IPS DF 6.9 (cell line): ENCODE data around the gene ZBTB47.

Source experiments
- DNase-seq: peaks from one replicate; pipeline ENCODE4 v3.0.0-alpha.2; 2013; ENCODE audit warnings: low read depth, low spot score
- H3K27ac ChIP-seq: one replicate; pipeline ENCODE4 v1.5.1; 2013; ENCODE audit warnings: low read length, control low read depth
- H3K27me3 ChIP-seq: 2 replicates; pipeline ENCODE4 v1.6.1; 2013; ENCODE audit warnings: mild to moderate bottlenecking, low read length; ENCODE audit not compliant: control insufficient read depth, insufficient read depth
- H3K36me3 ChIP-seq: 2 replicates; pipeline ENCODE4 v1.6.1; 2013; ENCODE audit warnings: low read length; ENCODE audit not compliant: control insufficient read depth, insufficient read depth
- H3K4me1 ChIP-seq: 2 replicates; pipeline ENCODE4 v1.6.1; 2013; ENCODE audit warnings: low read length; ENCODE audit not compliant: control insufficient read depth, insufficient read depth
- H3K4me3 ChIP-seq: 2 replicates; pipeline ENCODE4 v1.5.1; 2013; ENCODE audit warnings: mild to moderate bottlenecking, low read length
- H3K9me3 ChIP-seq: 2 replicates; pipeline ENCODE4 v1.6.1; 2013; ENCODE audit warnings: low read length, inconsistent platforms; ENCODE audit not compliant: control insufficient read depth, insufficient read depth
- WGBS: extraction: QIAGEN DNeasy Blood & Tissue Kit; methylation state at CpG from one replicate; pipeline ENCODE4 v1.1.7; 2013; ENCODE audit warnings: mixed read lengths, missing lambda C conversion rate; ENCODE audit not compliant: insufficient read length, insufficient coverage; 5-methylcytosine and 5-hydroxymethylcytosine counted together

ZBTB47 gene

DNA sequence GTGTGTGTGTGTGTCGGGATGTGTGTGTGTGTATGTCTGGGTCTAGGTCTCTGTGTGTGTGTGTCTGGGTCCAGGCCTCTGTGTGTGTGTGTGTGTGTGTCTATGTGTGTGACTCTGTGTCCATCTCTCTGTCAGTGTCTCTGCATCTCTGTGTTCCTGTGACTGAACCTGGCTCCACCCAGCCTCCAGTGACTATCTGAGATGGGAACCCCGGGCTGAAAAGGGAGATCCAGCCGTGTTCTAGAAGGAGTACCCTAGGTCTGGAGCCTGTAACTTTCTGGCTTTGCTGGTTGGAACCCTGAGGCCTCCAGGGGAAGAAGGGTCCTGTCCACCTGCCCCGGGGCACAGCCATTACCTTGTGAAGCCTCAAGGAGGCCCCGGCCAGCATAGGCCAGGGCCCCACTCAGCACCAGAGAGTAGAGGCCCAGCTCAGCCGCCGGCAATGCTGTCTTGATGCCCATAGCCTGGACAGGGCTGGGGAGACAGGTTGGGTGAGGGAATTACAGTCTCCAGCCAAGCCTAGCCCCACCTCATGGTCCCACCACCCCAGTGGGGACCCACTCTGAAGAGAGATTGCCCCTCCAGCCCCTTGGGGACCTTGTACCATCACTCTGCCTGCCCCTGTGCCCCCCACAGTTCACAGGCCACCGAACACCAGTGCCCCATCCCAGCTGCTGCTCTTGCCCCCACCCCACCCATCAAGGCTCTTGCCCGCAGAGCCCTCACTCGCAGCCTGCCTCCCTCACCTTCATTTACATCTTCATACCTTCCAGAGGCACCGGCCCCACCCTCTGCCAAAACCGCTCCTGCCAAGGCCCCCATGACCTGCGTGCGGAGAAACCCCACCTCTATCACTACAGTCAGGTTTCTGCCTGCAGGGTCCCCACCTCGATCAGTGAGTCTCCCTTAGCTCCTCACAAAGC, 47.1 kb downstream of the ZBTB47 start:
- no peaks in the 10 kb centered on the region for H3K27me3 ChIP-seq
- H3K4me3 ChIP-seq = no peak overlapping the region
- no CpG with 5 or more reads among the region's 15 CpGs for WGBS
- no peak overlapping the region for H3K27ac ChIP-seq
- no peaks in the 10 kb centered on the region for H3K36me3 ChIP-seq
- peaks cover 5% of the 10 kb centered on the region for H3K4me1 ChIP-seq
- DNase-seq = no peak
- no peaks in the 10 kb centered on the region for H3K9me3 ChIP-seq

DNA sequence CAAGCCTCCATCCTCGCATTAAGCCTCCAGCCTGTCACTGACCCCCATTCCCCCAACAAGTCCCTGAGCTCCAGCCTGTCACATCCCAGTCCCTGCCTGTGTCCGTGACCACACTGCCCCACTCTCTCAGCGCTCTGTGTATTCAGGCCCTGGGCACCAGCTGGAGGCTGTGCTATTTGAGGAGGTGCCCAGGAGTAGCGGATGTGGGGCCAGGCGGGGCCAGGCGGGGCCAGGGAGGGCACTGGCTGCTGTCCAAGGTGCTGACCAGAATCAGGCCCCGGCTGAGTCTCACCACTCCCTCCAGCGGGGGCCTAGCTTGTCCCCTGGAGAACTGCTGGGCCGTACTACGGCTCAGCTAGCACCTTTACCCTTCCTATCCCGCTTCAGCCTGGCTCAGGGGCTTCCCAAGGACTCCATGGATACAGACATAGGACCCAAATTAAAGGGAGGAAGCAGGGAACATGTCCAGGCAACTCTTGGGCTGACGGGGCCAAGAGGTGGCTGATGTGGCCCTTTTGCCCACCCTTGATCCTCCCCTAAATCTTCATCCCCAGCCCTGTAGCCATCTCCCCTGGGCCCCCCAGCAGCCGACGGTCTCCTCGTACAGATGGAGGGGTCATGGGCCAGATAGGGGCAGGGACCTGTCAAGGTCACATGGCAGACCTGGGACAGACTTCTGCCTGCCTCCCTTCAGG, 48.0 kb downstream of the ZBTB47 start:
- no CpG with 5 or more reads among the region's 15 CpGs for WGBS
- no peak overlapping the region for H3K4me3 ChIP-seq
- H3K27ac ChIP-seq = no peak overlapping the region
- H3K36me3 ChIP-seq = no peaks in the 10 kb centered on the region
- H3K9me3 ChIP-seq = no peaks in the 10 kb centered on the region
- DNase-seq = peak; percentile 48
- H3K27me3 ChIP-seq = no peaks in the 10 kb centered on the region
- H3K4me1 ChIP-seq = peaks cover 5% of the 10 kb centered on the region

DNA sequence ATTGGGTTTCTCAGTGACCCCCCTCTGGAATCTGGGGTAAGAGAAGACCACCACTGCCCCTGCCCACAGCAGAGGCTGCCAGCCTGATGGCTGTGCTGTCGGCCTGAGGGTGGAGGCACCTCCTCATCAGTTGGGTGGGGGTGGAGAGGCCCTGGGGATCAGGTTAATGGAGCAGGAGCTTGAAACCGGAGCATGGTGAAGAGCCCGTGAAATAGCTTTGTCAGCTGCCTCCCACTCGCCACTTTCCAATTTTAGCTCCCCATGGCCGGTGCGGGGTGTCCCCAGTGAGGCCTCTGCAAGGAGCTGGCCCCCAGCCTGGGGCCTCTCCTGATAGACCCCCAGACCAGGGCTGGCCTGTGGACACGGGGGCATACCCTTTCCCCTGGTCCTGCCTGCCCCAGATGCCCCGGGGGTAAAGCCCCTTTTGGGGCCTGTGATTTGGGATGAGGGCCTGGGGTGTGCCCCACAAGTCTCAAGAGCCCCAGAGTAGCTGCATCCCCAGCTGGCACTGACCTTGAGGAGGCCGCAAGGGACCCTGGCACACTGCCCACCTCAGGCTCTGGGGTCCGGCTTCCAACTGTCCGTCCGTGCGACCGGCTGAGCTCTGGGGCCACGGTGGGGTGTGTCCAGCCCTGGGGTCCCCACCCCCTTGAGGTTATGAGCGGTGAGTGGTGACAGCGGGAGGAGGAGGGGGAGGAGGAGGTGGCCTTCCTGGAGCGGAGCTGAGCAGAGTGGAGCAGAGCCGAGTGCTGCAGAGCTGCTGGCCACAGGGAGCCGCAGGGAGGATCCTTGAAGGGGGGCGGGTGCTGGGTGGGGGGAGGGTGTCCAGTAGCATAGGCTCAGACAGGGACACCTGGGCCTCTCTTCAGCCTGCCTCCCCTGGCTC, 48.8 kb downstream of the ZBTB47 start, which contains the start of gene HHATL:
Gene HHATL (minus strand): TSS at position 733 of the 886 bp plus-strand sequence. CDS start 1,972 bp downstream, outside the sequence.
- H3K9me3 ChIP-seq = no peaks in the 10 kb centered on the region
- H3K4me3 ChIP-seq = no peak within 1 kb of the TSS
- H3K4me1 ChIP-seq = peaks cover 5% of the 10 kb centered on the region
- H3K27ac ChIP-seq = no peak within 1 kb of the TSS
- no peaks in the 10 kb centered on the region for H3K27me3 ChIP-seq
- H3K36me3 ChIP-seq = no peaks in the 10 kb centered on the region
- DNase-seq = no peak
- no CpG with 5 or more reads among the region's 21 CpGs for WGBS

DNA sequence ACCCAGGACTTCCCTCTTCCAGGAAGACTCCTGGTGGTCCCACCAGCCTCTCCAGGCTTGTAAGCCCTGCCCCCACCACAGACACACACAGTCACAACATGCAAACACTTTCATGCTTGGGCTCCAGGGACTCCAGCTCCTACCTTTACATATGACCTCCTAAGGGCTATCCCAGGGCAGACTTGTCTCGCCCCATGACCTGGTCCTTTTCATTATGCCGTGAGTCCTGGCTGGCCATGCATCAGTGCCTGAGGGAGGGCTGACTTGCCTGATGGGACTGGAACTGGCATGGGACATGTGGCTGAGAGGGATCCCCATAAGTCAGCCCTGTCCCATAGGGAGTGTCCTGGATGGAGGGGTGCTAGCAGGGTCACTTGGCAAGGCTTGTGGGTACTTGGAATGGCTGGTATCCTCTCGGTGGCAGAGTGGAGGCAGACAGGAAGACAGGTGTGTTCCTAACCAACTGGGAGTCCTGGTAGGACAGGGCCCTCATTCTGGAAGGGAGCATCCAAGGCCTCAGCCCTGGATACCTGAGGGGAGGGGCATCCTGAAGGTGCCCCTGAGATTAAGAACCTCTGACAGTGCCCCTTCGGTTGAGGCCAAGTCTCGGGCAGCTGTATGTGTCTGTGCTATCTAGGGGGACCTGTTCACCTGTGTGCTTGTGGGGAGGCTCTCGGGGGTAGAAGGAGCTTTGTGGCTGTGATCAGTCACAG, 49.6 kb downstream of the ZBTB47 start:
- no CpG with 5 or more reads among the region's 6 CpGs for WGBS
- Histone ChIP-seq H3K27ac (no peak overlapping the region), H3K9me3 (no peaks in the 10 kb centered on the region)

DNA sequence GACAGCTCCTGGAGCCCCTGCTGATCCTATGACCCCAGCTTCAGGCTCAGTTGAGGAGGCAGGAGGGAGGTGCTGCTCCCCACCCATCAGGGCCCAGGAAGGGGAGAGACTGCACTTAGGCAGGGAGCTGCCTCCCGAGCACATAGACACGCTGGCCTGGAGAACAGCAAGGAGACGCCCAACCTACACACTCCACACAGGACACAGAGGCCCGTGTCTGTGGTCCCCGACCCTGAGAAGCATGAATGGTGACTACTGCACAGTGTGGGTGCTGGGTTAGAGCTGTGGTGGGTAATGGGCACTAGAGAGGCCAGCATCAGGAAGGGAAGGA, 50.2 kb downstream of the ZBTB47 start:
- no peak overlapping the region for H3K4me3 ChIP-seq
- no peaks in the 10 kb centered on the region for H3K27me3 ChIP-seq
- no CpG with 5 or more reads among the region's 5 CpGs for WGBS
- peaks cover 5% of the 10 kb centered on the region for H3K4me1 ChIP-seq
- no peak overlapping the region for H3K27ac ChIP-seq
- H3K36me3 ChIP-seq = no peaks in the 10 kb centered on the region
- no peaks in the 10 kb centered on the region for H3K9me3 ChIP-seq
- DNase-seq = no peak

More for the DNA sequence above, 49.6 kb downstream of the ZBTB47 start:
- no peak for DNase-seq
- peaks cover 5% of the 10 kb centered on the region for H3K4me1 ChIP-seq
- H3K4me3 ChIP-seq = no peak overlapping the region
- no peaks in the 10 kb centered on the region for H3K27me3 ChIP-seq
- no peaks in the 10 kb centered on the region for H3K36me3 ChIP-seq

DNA sequence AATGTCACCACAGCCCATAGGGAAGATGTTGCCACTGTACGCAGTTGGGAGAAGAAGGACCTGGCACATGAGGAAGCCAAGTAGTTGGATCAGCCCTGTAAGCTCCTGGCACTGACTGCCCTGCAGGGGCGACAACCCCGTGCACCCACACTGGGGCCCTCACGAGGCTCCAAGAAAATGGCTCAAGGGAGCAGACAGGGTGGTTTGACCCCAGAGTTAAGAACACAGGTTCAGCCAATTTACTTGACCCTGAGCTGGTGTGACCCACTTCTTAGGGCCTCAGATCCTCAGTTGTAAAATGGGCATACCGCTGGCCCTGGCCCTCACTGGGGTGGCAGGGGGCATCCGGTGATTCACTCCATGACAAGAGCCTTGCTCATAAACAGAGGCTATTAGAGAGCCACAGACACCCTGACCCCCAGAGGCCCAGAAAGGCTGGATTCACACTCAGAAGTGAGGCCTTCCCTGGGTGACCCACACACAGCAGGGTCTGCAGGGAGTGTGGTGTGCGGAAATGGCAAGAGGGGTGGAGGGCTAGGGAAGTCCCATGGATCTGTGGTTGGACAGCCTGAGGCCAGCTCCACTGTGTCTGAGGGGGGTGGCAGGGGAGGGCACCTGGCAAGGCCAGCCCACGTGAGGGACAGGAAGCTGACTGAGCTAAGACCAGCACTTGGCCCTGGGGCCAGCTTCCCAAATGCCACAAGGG, 50.8 kb downstream of the ZBTB47 start:
- no peak for DNase-seq
- WGBS = no CpG with 5 or more reads among the region's 8 CpGs
- H3K36me3 ChIP-seq = no peaks in the 10 kb centered on the region

DNA sequence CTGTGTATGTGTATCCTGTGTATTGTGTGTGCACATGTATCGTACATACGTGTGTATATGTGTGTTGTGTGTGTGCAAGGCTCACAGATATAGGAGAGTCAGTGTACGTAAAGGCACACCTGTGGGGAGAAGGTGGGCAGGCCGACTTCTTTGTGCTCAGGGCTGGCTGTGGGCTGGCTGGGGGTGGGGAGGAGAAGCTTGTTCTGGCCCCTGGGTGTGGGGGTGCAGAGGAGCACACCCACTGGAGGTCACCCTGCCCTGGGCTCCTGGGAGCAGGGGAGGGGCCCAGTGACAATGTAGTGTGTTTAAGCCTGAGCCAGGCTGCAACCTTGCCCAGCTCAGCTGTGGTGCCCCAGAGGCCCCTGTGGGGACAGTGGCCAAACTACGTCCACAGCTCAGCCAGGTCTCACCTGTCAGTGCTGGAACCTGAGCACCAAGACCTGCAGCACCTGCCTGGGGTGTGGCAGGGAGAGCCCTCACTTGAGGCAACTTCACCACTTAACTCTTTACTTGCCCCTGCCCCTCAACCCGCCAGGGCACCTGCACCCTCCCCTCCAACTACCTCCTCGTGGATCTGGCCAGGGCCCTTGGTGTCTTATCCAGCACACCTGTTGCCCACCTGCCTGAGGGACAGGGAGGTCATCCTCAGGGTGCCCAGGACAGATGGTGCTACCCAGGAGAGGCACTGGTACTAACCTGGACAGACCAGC, 51.7 kb downstream of the ZBTB47 start:
- Histone ChIP-seq H3K27me3 (no peaks in the 10 kb centered on the region), H3K4me1 (peaks cover 5% of the 10 kb centered on the region), H3K4me3 (no peak overlapping the region), H3K9me3 (no peaks in the 10 kb centered on the region), H3K27ac (no peak overlapping the region), H3K36me3 (no peaks in the 10 kb centered on the region)
- WGBS = no CpG with 5 or more reads among the region's 7 CpGs
- no peak for DNase-seq

More for the DNA sequence above, 50.8 kb downstream of the ZBTB47 start:
- Histone ChIP-seq H3K9me3 (no peaks in the 10 kb centered on the region), H3K4me1 (peaks cover 5% of the 10 kb centered on the region), H3K27me3 (no peaks in the 10 kb centered on the region), H3K27ac (no peak overlapping the region), H3K4me3 (no peak overlapping the region)

DNA sequence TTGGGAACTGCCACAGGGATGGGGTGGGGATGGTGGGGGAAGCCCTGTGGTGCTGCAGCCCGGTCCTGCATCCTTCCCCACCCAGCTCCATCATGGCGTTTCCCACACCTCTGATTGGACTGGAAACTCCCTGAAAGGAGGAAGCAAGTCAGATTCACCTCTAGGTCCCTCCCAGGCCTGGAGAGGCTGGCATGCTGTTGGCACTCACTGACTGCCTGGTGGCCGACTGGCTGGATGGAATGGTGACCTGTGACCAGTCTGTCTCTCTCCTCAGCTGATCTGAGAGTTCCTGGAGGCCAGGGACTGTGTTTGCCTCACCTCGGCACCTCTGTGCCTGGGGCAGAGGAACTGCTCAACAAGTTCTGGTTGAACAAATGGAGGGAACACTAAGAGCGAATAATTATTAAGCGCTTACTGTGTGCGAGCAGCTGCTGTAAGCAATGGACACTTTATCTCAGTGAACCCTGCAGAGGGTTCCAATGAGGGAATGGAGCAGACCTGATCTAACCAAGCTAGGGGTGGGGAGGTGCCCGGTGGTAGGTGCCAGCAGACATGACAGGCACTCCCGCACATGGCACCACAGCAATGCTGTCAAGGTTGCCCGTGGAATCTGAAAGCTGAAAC, 52.6 kb downstream of the ZBTB47 start:
- H3K27me3 ChIP-seq = no peaks in the 10 kb centered on the region
- no peak overlapping the region for H3K4me3 ChIP-seq
- no peak for DNase-seq
- H3K4me1 ChIP-seq = peaks cover 5% of the 10 kb centered on the region
- H3K27ac ChIP-seq = no peak overlapping the region
- no CpG with 5 or more reads among the region's 10 CpGs for WGBS
- no peaks in the 10 kb centered on the region for H3K36me3 ChIP-seq
- H3K9me3 ChIP-seq = no peaks in the 10 kb centered on the region
